Smooth muscle cell (in vitro differentiated cells): ENCODE results near the gene SYNJ1. TPM values are rescaled to one million over a fixed set of nuclear protein-coding genes. Genes with fewer than 3 reads are reported as not detected.

Experiments used
- DNase-seq: peaks from one replicate; lab custom pipeline; 2025; ENCODE audit not compliant: unreplicated experiment; lab: John Stamatoyannopoulos, UW
- H2AFZ ChIP-seq: fragments of 200-600 bp; sonication (generic); 2 replicates; pipeline ENCODE4 v1.6.0; 2016; ENCODE audit warnings: antibody characterized with exemption, low read depth, mild to moderate bottlenecking
- H3F3A ChIP-seq: fragments of 200-600 bp; sonication (generic); 2 replicates; pipeline ENCODE4 v1.6.0; 2017; ENCODE audit warnings: antibody characterized with exemption, low read depth
- H3K27ac ChIP-seq: fragments of 200-600 bp; sonication (generic); 2 replicates; pipeline ENCODE4 v1.5.1; 2016; ENCODE audit warnings: low read depth, mild to moderate bottlenecking
- H3K27me3 ChIP-seq: fragments of 200-600 bp; sonication (generic); 2 replicates; pipeline ENCODE4 v1.6.1; 2016; ENCODE audit warnings: low read depth, mild to moderate bottlenecking
- H3K36me3 ChIP-seq: fragments of 200-600 bp; sonication (generic); 2 replicates; pipeline ENCODE4 v1.5.1; 2016; ENCODE audit warnings: low read depth
- H3K4me1 ChIP-seq: fragments of 200-600 bp; sonication (generic); 2 replicates; pipeline ENCODE4 v1.5.1; 2016; ENCODE audit warnings: low read depth
- H3K4me2 ChIP-seq: fragments of 200-600 bp; sonication (generic); 2 replicates; pipeline ENCODE4 v1.6.0; 2016; ENCODE audit warnings: mild to moderate bottlenecking
- H3K4me3 ChIP-seq: fragments of 200-600 bp; sonication (generic); 2 replicates; pipeline ENCODE4 v1.5.1; 2016; ENCODE audit warnings: mild to moderate bottlenecking
- H3K79me2 ChIP-seq: fragments of 200-600 bp; sonication (generic); 2 replicates; pipeline ENCODE4 v1.6.0; 2016; ENCODE audit warnings: low read depth, mild to moderate bottlenecking
- H3K9ac ChIP-seq: fragments of 200-600 bp; sonication (generic); 2 replicates; pipeline ENCODE4 v1.6.0; 2016; ENCODE audit warnings: low read depth
- H3K9me3 ChIP-seq: fragments of 200-600 bp; sonication (generic); replicated peaks from 2 replicates; pipeline ENCODE4 v1.5.1; 2016; ENCODE audit warnings: low read depth
- H4K20me1 ChIP-seq: fragments of 200-600 bp; sonication (generic); 2 replicates; pipeline ENCODE4 v1.6.0; 2016; ENCODE audit warnings: low read depth
- CTCF ChIP-seq: fragments of 200-600 bp; sonication (generic); IDR thresholded peaks from 2 replicates; pipeline ENCODE4 v1.5.1; 2017; ENCODE audit warnings: borderline replicate concordance, mild to moderate bottlenecking, antibody characterized with exemption; ENCODE audit not compliant: insufficient read depth, poor library complexity, severe bottlenecking
- WGBS: methylation state at CpG from one replicate; pipeline ENCODE4 v1.1.7; 2016; ENCODE audit warnings: low lambda C conversion rate; 5-methylcytosine and 5-hydroxymethylcytosine counted together
- polyA plus RNA-seq: library from polyadenylated mRNA; unstranded; fragments of >200 nt; fragmentation: Nextera tagmentation; extraction: Ambion mirVana; gene quantifications from 2 replicates; pipeline ENCODE4 v1.2.1, GENCODE V29; 2016
- total RNA-seq: library from RNA; depleted of rRNA; stranded (reverse); fragments of >200 nt; gene quantifications from 2 replicates; pipeline ENCODE4 v1.2.3, GENCODE V29; 2014

SYNJ1 gene
- total and polyA plus RNA-seq, 2 experiments from 2014 or later, result 2.7 to 8.5 TPM

- Histone ChIP-seq H3K27me3 (no peaks in the 10 kb centered on the region), H3F3A (no peaks in the 10 kb centered on the region), H3K4me2 (no peak overlapping the region), H3K79me2 (peaks cover 11% of the 10 kb centered on the region), H3K36me3 (no peaks in the 10 kb centered on the region), H3K27ac (no peak overlapping the region), H3K9ac (no peak overlapping the region), H2AFZ (no peak overlapping the region), H3K9me3 (no peaks in the 10 kb centered on the region), H3K4me3 (no peak overlapping the region), H3K4me1 (peaks cover 6% of the 10 kb centered on the region), H4K20me1 (no peaks in the 10 kb centered on the region)
- over 99% methylated on average over 5 of the region's 5 CpGs for WGBS
- no peak for TF ChIP-seq CTCF
- no peak for DNase-seq
Measured at GRCh38 chr21:32608851-32609250, 119.0 kb downstream of the SYNJ1 start.

GRCh38 chr21:32605469-32605868, 122.3 kb downstream of the SYNJ1 start:
- no peaks in the 10 kb centered on the region for H3K27me3 ChIP-seq
- no peak for DNase-seq
- no peak overlapping the region for H3K27ac ChIP-seq
- H3K79me2 ChIP-seq, result peaks cover 4% of the 10 kb centered on the region
- H3K4me1 ChIP-seq, result no peaks in the 10 kb centered on the region
- TF ChIP-seq CTCF, result no peak
- no peaks in the 10 kb centered on the region for H3K36me3 ChIP-seq
- no peaks in the 10 kb centered on the region for H3K9me3 ChIP-seq
- no peak overlapping the region for H3K9ac ChIP-seq
- no peak overlapping the region for H3K4me2 ChIP-seq
- H3K4me3 ChIP-seq, result no peak overlapping the region
- peaks cover 4% of the 10 kb centered on the region for H3F3A ChIP-seq
- 84% methylated on average over 8 of the region's 8 CpGs for WGBS
- no peak overlapping the region for H2AFZ ChIP-seq
- H4K20me1 ChIP-seq, result no peaks in the 10 kb centered on the region

GRCh38 chr21:32604464-32604863, 123.3 kb downstream of the SYNJ1 start:
- TF ChIP-seq CTCF, result no peak
- Histone ChIP-seq H3K79me2 (no peaks in the 10 kb centered on the region), H4K20me1 (no peaks in the 10 kb centered on the region), H2AFZ (no peak overlapping the region), H3K27me3 (no peaks in the 10 kb centered on the region), H3K27ac (no peak overlapping the region), H3K9ac (no peak overlapping the region), H3K4me2 (no peak overlapping the region), H3K4me3 (no peak overlapping the region), H3K4me1 (no peaks in the 10 kb centered on the region), H3K9me3 (no peaks in the 10 kb centered on the region), H3K36me3 (no peaks in the 10 kb centered on the region), H3F3A (peaks cover 4% of the 10 kb centered on the region)
- WGBS, result 82% methylated on average over 8 of the region's 8 CpGs
- DNase-seq, result no peak

GRCh38 chr21:32603131-32603530, 124.7 kb downstream of the SYNJ1 start:
- no peaks in the 10 kb centered on the region for H3K36me3 ChIP-seq
- WGBS, result 72% methylated on average over 8 of the region's 8 CpGs

More at GRCh38 chr21:32603131-32603530, 124.7 kb downstream of the SYNJ1 start:
- no peak overlapping the region for H3K4me2 ChIP-seq
- no peak overlapping the region for H2AFZ ChIP-seq
- no peaks in the 10 kb centered on the region for H3K79me2 ChIP-seq
- H3K9me3 ChIP-seq, result no peaks in the 10 kb centered on the region
- no peak overlapping the region for H3K27ac ChIP-seq
- DNase-seq, result no peak
- H3K9ac ChIP-seq, result no peak overlapping the region
- H3K4me1 ChIP-seq, result no peaks in the 10 kb centered on the region
- no peaks in the 10 kb centered on the region for H3K27me3 ChIP-seq
- H3F3A ChIP-seq, result peaks cover 4% of the 10 kb centered on the region
- no peak overlapping the region for H3K4me3 ChIP-seq
- H4K20me1 ChIP-seq, result no peaks in the 10 kb centered on the region
- TF ChIP-seq CTCF, result no peak
